Smooth muscle cell (in vitro differentiated cells): Measurements from ENCODE around the gene VIPR1. TPM values are rescaled to one million over a fixed set of nuclear protein-coding genes. Genes with fewer than 3 reads are reported as not detected.

Experiments
- DNase-seq: peaks from one replicate; lab custom pipeline; 2025; ENCODE audit not compliant: unreplicated experiment; lab: John Stamatoyannopoulos, UW
- H2AFZ ChIP-seq: fragments of 200-600 bp; sonication (generic); 2 replicates; pipeline ENCODE4 v1.6.0; 2016; ENCODE audit warnings: antibody characterized with exemption, low read depth, mild to moderate bottlenecking
- H3F3A ChIP-seq: fragments of 200-600 bp; sonication (generic); 2 replicates; pipeline ENCODE4 v1.6.0; 2017; ENCODE audit warnings: antibody characterized with exemption, low read depth
- H3K27ac ChIP-seq: fragments of 200-600 bp; sonication (generic); 2 replicates; pipeline ENCODE4 v1.5.1; 2016; ENCODE audit warnings: low read depth, mild to moderate bottlenecking
- H3K27me3 ChIP-seq: fragments of 200-600 bp; sonication (generic); 2 replicates; pipeline ENCODE4 v1.6.1; 2016; ENCODE audit warnings: low read depth, mild to moderate bottlenecking
- H3K36me3 ChIP-seq: fragments of 200-600 bp; sonication (generic); 2 replicates; pipeline ENCODE4 v1.5.1; 2016; ENCODE audit warnings: low read depth
- H3K4me1 ChIP-seq: fragments of 200-600 bp; sonication (generic); 2 replicates; pipeline ENCODE4 v1.5.1; 2016; ENCODE audit warnings: low read depth
- H3K4me2 ChIP-seq: fragments of 200-600 bp; sonication (generic); 2 replicates; pipeline ENCODE4 v1.6.0; 2016; ENCODE audit warnings: mild to moderate bottlenecking
- H3K4me3 ChIP-seq: fragments of 200-600 bp; sonication (generic); 2 replicates; pipeline ENCODE4 v1.5.1; 2016; ENCODE audit warnings: mild to moderate bottlenecking
- H3K79me2 ChIP-seq: fragments of 200-600 bp; sonication (generic); 2 replicates; pipeline ENCODE4 v1.6.0; 2016; ENCODE audit warnings: low read depth, mild to moderate bottlenecking
- H3K9ac ChIP-seq: fragments of 200-600 bp; sonication (generic); 2 replicates; pipeline ENCODE4 v1.6.0; 2016; ENCODE audit warnings: low read depth
- H3K9me3 ChIP-seq: fragments of 200-600 bp; sonication (generic); replicated peaks from 2 replicates; pipeline ENCODE4 v1.5.1; 2016; ENCODE audit warnings: low read depth
- H4K20me1 ChIP-seq: fragments of 200-600 bp; sonication (generic); 2 replicates; pipeline ENCODE4 v1.6.0; 2016; ENCODE audit warnings: low read depth
- CTCF ChIP-seq: fragments of 200-600 bp; sonication (generic); IDR thresholded peaks from 2 replicates; pipeline ENCODE4 v1.5.1; 2017; ENCODE audit warnings: borderline replicate concordance, mild to moderate bottlenecking, antibody characterized with exemption; ENCODE audit not compliant: insufficient read depth, poor library complexity, severe bottlenecking
- WGBS: methylation state at CpG from one replicate; pipeline ENCODE4 v1.1.7; 2016; ENCODE audit warnings: low lambda C conversion rate; 5-methylcytosine and 5-hydroxymethylcytosine counted together
- polyA plus RNA-seq: library from polyadenylated mRNA; unstranded; fragments of >200 nt; fragmentation: Nextera tagmentation; extraction: Ambion mirVana; gene quantifications from 2 replicates; pipeline ENCODE4 v1.2.1, GENCODE V29; 2016
- total RNA-seq: library from RNA; depleted of rRNA; stranded (reverse); fragments of >200 nt; gene quantifications from 2 replicates; pipeline ENCODE4 v1.2.3, GENCODE V29; 2014

VIPR1 gene
- total and polyA plus RNA-seq, 2 experiments from 2014 or later = 0.86 to 1.3 TPM

DNA sequence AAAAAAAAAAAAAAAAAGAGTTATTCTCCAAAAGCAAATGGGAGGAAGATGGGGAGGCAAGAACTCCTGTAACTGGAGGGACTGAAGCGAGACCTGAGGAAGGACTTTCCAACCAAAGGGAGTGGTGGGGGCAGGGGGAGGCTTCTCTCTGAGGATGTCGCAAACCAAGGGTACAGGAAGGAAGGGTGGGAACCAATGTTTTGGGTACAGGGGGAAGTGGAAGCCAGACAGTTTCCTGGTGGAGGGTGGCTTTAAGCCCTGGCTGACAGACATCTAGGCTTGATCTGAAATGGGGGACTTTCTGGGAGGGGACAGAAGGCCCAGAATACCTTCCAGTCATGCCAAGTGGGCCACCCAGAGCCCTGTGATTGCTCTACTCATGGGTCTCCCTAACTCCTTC is 27.0 kb downstream of the VIPR1 start:
- no peak for TF ChIP-seq CTCF
- H3K79me2 ChIP-seq = no peaks in the 10 kb centered on the region
- H3K27ac ChIP-seq = no peak overlapping the region
- H3K4me2 ChIP-seq = no peak overlapping the region
- H4K20me1 ChIP-seq = no peaks in the 10 kb centered on the region
- H3F3A ChIP-seq = no peaks in the 10 kb centered on the region
- H3K9ac ChIP-seq = no peak overlapping the region
- 95% methylated on average over 2 of the region's 2 CpGs for WGBS
- H3K9me3 ChIP-seq = no peaks in the 10 kb centered on the region
- no peaks in the 10 kb centered on the region for H3K36me3 ChIP-seq
- H3K27me3 ChIP-seq = no peaks in the 10 kb centered on the region
- no peak overlapping the region for H3K4me3 ChIP-seq
- H2AFZ ChIP-seq = no peak overlapping the region
- H3K4me1 ChIP-seq = no peaks in the 10 kb centered on the region
- DNase-seq = no peak

DNA sequence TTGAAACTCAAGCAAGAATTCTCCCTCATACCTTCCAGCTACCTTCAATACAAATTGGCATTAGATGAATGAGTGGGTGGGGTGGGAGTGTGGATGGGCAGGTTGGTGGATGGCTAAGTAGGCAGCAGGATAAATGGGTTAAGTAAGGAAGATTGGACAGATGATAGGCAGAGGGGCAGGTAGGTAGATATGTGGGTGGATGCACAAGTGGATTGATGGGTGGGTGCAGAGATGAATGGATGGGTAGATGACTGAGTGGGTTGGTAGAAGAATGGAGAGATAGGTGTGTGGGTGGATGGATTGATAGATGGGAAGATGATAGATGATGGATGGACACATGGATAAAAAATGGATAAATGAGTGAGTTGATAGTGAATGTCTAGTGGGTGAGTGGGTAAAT is 27.6 kb downstream of the VIPR1 start:
- H3K4me1 ChIP-seq = no peaks in the 10 kb centered on the region
- no peak for TF ChIP-seq CTCF
- no peak overlapping the region for H3K4me2 ChIP-seq
- H4K20me1 ChIP-seq = no peaks in the 10 kb centered on the region
- no peak overlapping the region for H3K9ac ChIP-seq
- no peaks in the 10 kb centered on the region for H3K9me3 ChIP-seq
- no peaks in the 10 kb centered on the region for H3K27me3 ChIP-seq
- no peaks in the 10 kb centered on the region for H3F3A ChIP-seq
- H2AFZ ChIP-seq = no peak overlapping the region
- H3K36me3 ChIP-seq = no peaks in the 10 kb centered on the region
- no peaks in the 10 kb centered on the region for H3K79me2 ChIP-seq
- H3K4me3 ChIP-seq = no peak overlapping the region
- no peak for DNase-seq
- H3K27ac ChIP-seq = no peak overlapping the region

DNA sequence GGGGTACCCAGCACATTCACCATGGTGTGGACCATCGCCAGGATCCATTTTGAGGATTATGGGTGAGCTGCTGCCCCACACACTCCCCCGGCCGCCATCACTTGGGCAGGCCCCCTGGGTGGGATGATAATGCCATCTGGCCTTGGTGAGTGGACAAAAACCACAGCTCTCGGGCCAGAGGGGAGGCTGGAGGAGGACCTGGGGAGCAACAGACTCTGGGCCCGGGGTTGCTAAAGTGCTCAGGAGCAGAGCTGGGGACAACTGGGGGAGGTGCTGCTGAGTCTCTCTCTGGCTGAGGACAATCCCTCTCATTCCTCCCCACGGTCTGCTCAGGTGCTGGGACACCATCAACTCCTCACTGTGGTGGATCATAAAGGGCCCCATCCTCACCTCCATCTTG is 29.0 kb downstream of the VIPR1 start:
- WGBS = 92% methylated on average over 6 of the region's 6 CpGs
- no peak overlapping the region for H3K4me3 ChIP-seq
- no peaks in the 10 kb centered on the region for H4K20me1 ChIP-seq
- no peak for DNase-seq
- no peaks in the 10 kb centered on the region for H3K36me3 ChIP-seq
- no peak for TF ChIP-seq CTCF
- H3K27ac ChIP-seq = no peak overlapping the region
- H3K79me2 ChIP-seq = no peaks in the 10 kb centered on the region
- H3K9me3 ChIP-seq = no peaks in the 10 kb centered on the region
- no peak overlapping the region for H3K9ac ChIP-seq
- H3K4me1 ChIP-seq = no peaks in the 10 kb centered on the region
- no peaks in the 10 kb centered on the region for H3F3A ChIP-seq
- H3K4me2 ChIP-seq = no peak overlapping the region
- no peaks in the 10 kb centered on the region for H3K27me3 ChIP-seq
- no peak overlapping the region for H2AFZ ChIP-seq

DNA sequence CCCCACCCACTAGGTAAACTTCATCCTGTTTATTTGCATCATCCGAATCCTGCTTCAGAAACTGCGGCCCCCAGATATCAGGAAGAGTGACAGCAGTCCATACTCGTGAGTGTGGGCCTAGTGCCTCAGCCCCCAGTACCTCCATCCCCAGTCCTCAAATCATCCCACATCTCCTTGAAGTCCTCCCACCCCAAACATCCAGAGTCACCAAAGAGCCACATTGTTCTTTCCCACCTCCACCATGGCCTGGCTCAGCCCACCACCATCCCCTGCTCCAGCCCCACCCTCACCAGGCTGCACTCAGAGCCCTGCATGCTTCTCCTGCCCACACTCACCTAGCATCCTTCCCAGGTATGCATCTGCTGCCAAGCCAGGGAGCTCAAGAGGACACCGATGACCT is 29.8 kb downstream of the VIPR1 start:
- H3K36me3 ChIP-seq = no peaks in the 10 kb centered on the region
- H2AFZ ChIP-seq = no peak overlapping the region
- no peak overlapping the region for H3K27ac ChIP-seq
- no peak for TF ChIP-seq CTCF
- no peaks in the 10 kb centered on the region for H3K4me1 ChIP-seq
- no peaks in the 10 kb centered on the region for H4K20me1 ChIP-seq
- H3K79me2 ChIP-seq = no peaks in the 10 kb centered on the region
- WGBS = 94% methylated on average over 4 of the region's 4 CpGs
- no peaks in the 10 kb centered on the region for H3K27me3 ChIP-seq
- no peak for DNase-seq
- H3K9ac ChIP-seq = no peak overlapping the region
- H3K9me3 ChIP-seq = no peaks in the 10 kb centered on the region
- no peaks in the 10 kb centered on the region for H3F3A ChIP-seq
- no peak overlapping the region for H3K4me3 ChIP-seq
- H3K4me2 ChIP-seq = no peak overlapping the region
